ENCODE measurements around the gene PUM1. TPM values are rescaled to one million over a fixed set of nuclear protein-coding genes. Genes with fewer than 3 reads are reported as not detected.

PUM1 gene
- total and polyA plus RNA-seq, 10 of the 15 experiments (the other 5 are each of a cell fraction or from before 2014, with no cell fraction given), result 21.4 to 75.3 (median 42.4) TPM

DNA sequence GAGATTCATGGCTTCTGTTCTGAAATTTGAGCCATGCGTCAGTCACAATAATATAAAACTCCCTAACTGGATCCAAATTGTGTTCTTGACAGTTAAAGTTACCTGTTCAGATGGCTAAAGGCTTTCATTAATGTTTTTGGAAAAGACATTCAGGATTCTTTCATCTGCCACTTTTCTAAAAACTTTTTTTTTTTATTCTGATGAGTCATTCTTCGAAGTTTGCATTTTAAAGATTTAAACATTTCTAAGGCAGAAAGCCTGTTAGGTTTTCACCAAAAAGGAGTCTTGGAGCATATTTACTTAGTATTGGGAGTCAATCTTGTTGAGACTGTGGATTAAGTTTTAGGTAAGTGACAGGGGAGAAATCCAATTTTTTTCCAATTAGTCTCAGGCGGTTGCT lies 138.1 kb downstream of the PUM1 start:
- Histone ChIP-seq H4K20me1 (ENCODE audit: control insufficient read depth, insufficient read depth) (no peaks in the 10 kb centered on the region), H3K9me3 (replicated peaks; ENCODE audit: control insufficient read depth, insufficient read depth, low read length) (no peaks in the 10 kb centered on the region), H3K4me3 (no peak overlapping the region), H2AFZ (ENCODE audit: control insufficient read depth, low read depth, low read length) (no peak overlapping the region), H3K27ac (ENCODE audit: control insufficient read depth, insufficient read depth) (no peak overlapping the region), H3K27me3 (replicated peaks in 1 of 2; ENCODE audit: control insufficient read depth in 2 of 2, insufficient read depth in 2 of 2, low read length in 1 of 2) (no peaks in the 10 kb centered on the region), H3K4me2 (ENCODE audit: control insufficient read depth, insufficient read depth) (no peak overlapping the region), H3K4me1 (ENCODE audit: control insufficient read depth, insufficient read depth, low read length) (no peaks in the 10 kb centered on the region), H3K36me3 (ENCODE audit: control insufficient read depth in 2 of 2, insufficient read depth in 2 of 2, low read length in 1 of 2) (peaks cover 0 to 1% of the 10 kb centered on the region in 2 experiments; a peak in 2 of 4 replicates), H3K79me2 (ENCODE audit: control insufficient read depth, insufficient read depth, low read length) (no peaks in the 10 kb centered on the region), H3K9ac (ENCODE audit: control insufficient read depth, insufficient read depth, low read length) (no peak overlapping the region)
- ChIA-PET SMC1A (ENCODE audit: uncharacterized antibody, unreplicated experiment) (interaction anchor here (1.1 to 6.4 kb wide), 6 partner anchors 16 to 211 kb away, joined by 3 to 49 read pairs (median 8); no protein-coding TSS in a partner anchor), POLR2A (interaction anchor here (1.2 kb wide), 1 partner anchor 129 kb away, joined by 3 read pairs; no protein-coding TSS in a partner anchor), RAD21 (ENCODE audit: unreplicated experiment) (interaction anchor here (1.4 to 1.8 kb wide), 4 partner anchors 17 to 208 kb away, joined by 7 to 19 read pairs (median 10); no protein-coding TSS in a partner anchor), CTCF (interaction anchor here (1.0 to 12.7 kb wide), 3 partner anchors 48 to 146 kb away, joined by 3 to 119 read pairs (median 77); no protein-coding TSS in a partner anchor)
- intact Hi-C loops (cut with micrococcal nuclease; ENCODE audit: unreplicated experiment), result loop anchor here (5.0 kb wide), 2 partner anchors 125 to 145 kb away; no protein-coding TSS in a partner anchor
- no peak for DNase-seq (ENCODE audit: low read depth, low spot score)
- no TSS peak for BruUV-seq (replicated peaks)
- 35% methylated on average over 3 of the region's 3 CpGs for WGBS (ENCODE audit: insufficient coverage, insufficient replicate concordance, low lambda C conversion rate, missing lambda C conversion rate)
- in situ Hi-C loops (cut with MboI), result no loop called here
- no peak for FAIRE-seq
- no peak for ATAC-seq
- TF ChIP-seq LARP7 (IDR thresholded peaks at IDR 0.05), result no peak
- TF ChIP-seq CBFB (IDR thresholded peaks at IDR 0.05; ENCODE audit: low read depth), result no peak
- TF ChIP-seq BMI1 (IDR thresholded peaks at IDR 0.05; ENCODE audit: borderline replicate concordance), result no peak
- TF ChIP-seq ETV6 (conservative IDR thresholded peaks at IDR 0.05 in 1 of 2, IDR thresholded peaks at IDR 0.05 in 1 of 2; ENCODE audit: borderline replicate concordance in 1 of 2, low read depth in 1 of 2), result no peak
- TF ChIP-seq, protein P1, sequence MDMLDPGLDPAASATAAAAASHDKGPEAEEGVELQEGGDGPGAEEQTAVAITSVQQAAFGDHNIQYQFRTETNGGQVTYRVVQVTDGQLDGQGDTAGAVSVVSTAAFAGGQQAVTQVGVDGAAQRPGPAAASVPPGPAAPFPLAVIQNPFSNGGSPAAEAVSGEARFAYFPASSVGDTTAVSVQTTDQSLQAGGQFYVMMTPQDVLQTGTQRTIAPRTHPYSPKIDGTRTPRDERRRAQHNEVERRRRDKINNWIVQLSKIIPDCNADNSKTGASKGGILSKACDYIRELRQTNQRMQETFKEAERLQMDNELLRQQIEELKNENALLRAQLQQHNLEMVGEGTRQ (IDR thresholded peaks at IDR 0.05; ENCODE audit: borderline replicate concordance, low read depth, low read length), result no peak
- TF ChIP-seq TARDBP (IDR thresholded peaks at IDR 0.05; ENCODE audit: borderline replicate concordance), result no peak
- no peak for TF ChIP-seq ZZZ3 (IDR thresholded peaks at IDR 0.05; ENCODE audit: control insufficient read depth, insufficient read length, low read depth)
- no peak for TF ChIP-seq SIX5 (IDR thresholded peaks at IDR 0.05; ENCODE audit: low read depth, low read length, severe bottlenecking)
- no peak for TF ChIP-seq BHLHE40 (IDR thresholded peaks at IDR 0.05; ENCODE audit: borderline replicate concordance in 1 of 2, low read depth in 2 of 2, low read length in 1 of 2)

Measured in GM12878 (cell line).